GM18505 (cell line): ENCODE data around the gene SLC39A7.
"Not testable (repeated sequence)": the region's sequence is repeated elsewhere in the genome, so short reads cannot be mapped to it uniquely, and the experiment has no call there.

Source experiments
- ATAC-seq: cut with Tn5 transposase; IDR thresholded peaks from one replicate; pipeline ENCODE4 v1.9.1; 2021; ENCODE audit not compliant: unreplicated experiment
- POLR2A ChIP-seq: IDR thresholded peaks from 4 replicates; pipeline ENCODE4 v1.6.1; 2011; ENCODE audit warnings: borderline replicate concordance; ENCODE audit not compliant: insufficient read depth, insufficient read length; ENCODE audit errors: extremely low read depth

SLC39A7 gene

DNA sequence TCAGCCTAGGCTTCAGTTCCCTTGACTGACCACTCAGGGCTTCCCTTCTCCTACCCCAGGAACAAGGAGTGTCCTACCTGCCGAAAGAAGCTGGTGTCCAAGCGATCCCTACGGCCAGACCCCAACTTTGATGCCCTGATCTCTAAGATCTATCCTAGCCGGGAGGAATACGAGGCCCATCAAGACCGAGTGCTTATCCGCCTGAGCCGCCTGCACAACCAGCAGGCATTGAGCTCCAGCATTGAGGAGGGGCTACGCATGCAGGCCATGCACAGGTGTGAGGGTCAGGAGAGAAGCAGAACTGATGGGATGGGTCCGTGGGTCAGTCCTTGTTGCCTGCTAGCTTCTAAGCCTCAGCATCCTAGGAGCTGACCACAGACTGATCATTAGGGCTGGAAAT is 9.2 kb downstream of the SLC39A7 start:
- no peak for ATAC-seq
- no peak for TF ChIP-seq POLR2A

- ATAC-seq = no peak
- no peak for TF ChIP-seq POLR2A
These were observed 10.5 kb downstream of the SLC39A7 start for GRCh38 chr6:33211136-33211535.

DNA sequence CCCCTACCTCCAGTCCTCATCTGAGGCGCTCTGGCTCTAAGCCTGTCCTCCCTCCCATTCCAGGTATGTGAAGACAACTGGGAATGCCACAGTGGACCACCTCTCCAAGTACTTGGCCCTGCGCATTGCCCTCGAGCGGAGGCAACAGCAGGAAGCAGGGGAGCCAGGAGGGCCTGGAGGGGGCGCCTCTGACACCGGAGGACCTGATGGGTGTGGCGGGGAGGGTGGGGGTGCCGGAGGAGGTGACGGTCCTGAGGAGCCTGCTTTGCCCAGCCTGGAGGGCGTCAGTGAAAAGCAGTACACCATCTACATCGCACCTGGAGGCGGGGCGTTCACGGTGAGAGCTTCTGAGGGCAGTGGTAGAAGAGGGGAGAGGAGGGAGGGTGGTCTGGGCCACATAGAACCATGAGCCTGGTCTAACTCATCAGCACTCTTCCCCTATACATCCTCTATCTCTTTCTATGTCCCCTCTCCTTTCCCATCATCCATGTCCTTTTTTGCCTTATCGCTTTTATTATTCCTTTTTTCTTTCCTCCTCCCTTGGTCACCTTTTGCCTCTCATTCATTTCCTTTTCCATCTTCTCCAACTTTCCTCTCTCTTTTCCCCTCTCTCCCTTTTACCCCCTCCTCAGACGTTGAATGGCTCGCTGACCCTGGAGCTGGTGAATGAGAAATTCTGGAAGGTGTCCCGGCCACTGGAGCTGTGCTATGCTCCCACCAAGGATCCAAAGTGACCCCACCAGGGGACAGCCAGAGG is 11.2 kb downstream of the SLC39A7 start:
- no peak for TF ChIP-seq POLR2A
- no peak for ATAC-seq

DNA sequence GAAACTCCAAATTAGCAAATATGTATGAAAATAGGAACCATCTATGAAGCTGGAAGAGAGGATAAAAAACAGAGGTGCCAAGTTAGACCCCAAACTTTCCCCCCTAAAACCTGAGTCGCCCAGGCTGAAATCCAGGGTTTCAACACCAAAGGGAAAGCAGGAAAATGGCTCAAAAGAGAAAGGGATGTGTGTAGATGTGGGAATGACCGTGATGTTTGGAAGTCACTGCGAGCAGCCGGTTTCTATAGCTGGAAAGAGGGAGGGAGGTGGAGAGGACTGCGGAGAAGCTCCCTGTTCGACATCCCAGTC is 12.1 kb downstream of the SLC39A7 start:
- no peak for ATAC-seq
- TF ChIP-seq POLR2A = no peak

DNA sequence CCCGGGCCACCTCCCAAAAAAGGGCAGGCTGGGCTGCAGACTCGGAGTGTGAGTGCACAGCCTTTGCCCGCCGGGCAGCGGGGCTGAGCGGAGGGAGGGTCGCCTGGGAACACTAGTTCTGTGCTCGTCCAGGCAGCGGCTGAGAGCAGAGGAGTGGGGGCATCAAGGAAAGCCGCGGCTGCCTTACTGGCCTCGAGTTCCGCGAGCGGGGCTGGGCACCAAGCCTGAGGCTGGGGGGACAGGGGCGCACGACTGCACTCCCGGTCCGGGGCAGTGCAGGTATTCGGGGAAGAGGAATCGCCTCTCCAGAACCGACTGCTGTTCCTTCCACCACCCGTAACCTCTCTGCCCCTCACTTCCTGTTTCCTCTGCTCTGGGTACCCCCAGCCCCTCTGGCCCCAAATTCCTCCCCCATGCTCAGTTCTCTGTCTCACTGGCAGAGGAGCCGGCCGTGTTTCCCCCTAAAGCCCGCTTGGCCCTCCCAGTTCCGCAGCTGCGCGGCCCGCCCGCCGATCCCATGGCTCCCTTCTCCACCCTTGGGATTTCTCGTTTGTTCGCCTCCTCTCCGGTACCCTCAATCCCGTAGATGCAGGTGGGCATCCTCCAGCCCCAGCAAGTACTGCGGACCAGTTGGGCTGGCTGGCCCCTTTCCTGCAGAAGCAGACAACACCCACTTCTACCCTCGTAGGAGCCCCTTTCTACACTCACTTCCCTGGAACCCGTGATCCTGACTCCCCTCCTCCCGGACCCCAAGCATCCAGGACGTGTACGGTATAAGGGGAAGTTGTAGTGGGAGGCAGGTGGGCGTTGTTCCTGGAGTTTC is 12.7 kb downstream of the SLC39A7 start:
- no peak for TF ChIP-seq POLR2A
- no peak for ATAC-seq

- no peak for TF ChIP-seq POLR2A
- ATAC-seq = no peak
These were observed 13.3 kb downstream of the SLC39A7 start for GRCh38 chr6:33213989-33214335.

DNA sequence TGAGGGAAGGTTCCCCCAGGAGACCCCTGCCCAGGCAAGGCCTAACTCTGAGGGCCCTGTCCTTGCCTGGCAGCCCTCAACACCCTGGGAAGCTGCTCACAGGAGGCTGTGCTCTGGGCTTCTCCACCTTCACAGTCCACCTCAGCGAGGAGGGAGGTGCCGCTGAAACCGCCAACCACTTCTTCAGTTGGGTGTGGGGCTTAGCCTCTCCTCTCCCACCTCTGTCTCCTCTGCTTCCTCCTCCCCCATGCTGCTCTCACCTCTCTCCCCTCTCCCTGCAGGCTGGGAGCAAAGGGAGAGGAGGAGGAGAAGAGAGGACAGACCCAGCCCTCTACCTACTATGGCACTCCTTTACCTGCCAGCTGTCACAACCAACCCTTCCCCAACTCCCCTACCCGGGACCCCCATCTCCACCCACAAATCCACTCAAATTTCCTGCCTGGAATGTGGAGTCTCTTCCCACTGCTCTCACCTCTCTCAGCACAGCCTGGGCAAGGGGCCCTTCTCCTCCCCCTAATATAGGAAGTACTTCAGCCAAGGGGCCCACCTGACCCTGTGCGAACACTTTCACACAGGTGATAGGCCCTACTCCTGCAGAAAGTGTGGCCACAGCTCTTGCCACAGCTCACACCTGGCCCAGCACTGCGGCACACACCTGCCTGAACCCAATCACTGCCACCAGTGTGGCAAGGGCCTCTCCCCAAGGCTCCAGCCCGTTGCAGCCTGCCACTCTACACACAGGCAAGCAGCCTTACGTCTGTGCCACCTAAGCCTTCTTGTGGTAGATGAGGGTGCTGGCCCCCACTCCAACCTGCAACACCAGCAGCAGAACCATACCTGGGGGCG is 14.8 kb downstream of the SLC39A7 start:
- no peak for TF ChIP-seq POLR2A
- no peak for ATAC-seq

- no peak for TF ChIP-seq POLR2A
- ATAC-seq = no peak
These were observed 15.5 kb downstream of the SLC39A7 start for GRCh38 chr6:33216117-33216649.

DNA sequence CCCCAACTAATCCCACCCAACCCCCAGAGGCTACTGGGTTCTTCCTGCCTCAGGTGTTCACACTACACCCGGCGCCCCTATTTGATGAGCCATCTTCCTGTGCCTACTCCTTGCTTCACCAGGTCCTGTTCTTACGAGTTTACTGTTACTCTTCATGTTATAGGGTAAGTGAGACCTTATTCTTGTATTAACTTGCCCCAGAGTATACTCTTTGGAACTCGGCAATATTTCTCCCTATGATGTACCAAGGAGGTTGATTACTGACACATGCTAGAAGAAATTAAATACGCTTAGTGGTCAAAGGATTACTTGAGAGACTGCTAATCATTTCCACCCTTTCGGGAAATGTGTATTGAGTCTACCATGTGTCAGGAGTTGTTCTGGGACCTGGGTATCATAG is 16.6 kb downstream of the SLC39A7 start:
- no peak for TF ChIP-seq POLR2A
- no peak for ATAC-seq

DNA sequence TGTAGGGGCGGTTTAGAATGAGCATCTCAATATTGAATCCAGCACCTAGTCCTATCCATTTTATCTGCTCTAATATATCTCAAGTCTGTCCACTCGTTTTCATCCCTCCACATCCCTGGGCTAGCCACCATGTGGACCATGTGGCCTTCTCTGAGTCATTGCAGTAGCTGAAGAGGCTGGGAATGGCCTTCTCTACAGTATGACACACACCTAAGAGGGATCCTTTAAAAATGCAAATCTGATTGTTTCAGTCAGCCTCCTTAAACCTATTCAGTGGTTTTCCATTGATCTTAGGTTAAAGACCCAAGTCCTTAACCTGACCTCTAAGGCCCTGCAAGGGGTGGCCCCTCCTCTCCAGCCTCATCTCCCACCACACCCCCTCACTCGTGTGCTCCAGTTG is 17.0 kb downstream of the SLC39A7 start:
- no peak for TF ChIP-seq POLR2A
- no peak for ATAC-seq

DNA sequence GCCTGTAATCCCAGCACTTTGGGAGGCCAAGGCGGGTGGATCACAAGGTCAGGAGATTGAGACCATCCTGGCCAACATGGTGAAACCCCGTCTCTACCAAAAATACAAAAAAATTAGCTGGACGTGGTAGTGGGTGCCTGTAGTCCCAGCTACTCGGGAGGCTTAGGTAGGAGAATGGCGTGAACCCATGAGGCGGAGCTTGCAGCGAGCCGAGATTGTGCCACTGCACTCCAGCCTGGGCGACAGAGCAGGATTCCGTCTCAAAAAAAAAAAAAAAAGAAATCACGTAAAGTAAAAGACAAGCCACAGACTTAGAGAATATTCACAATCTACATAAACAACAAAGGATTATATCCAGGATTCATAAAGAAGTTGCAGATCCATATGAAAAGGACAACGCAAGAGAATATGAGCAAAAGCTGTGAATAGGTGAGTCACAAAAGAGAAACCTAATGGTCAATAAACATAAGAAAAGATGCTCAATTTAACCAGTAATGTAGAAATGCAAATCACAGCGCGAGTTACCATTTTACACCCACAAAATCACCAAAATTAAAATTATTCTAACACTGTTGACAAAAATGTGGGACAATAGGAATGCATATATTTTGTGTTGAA is 25.9 kb downstream of the SLC39A7 start:
- ATAC-seq = not testable (repeated sequence)

GRCh38 chr6:33235221-33235634 is 34.6 kb downstream of the SLC39A7 start:
- TF ChIP-seq POLR2A = no peak
- no peak for ATAC-seq

GRCh38 chr6:33236328-33236727 is 35.7 kb downstream of the SLC39A7 start:
- no peak for ATAC-seq

More at GRCh38 chr6:33236328-33236727, 35.7 kb downstream of the SLC39A7 start:
- no peak for TF ChIP-seq POLR2A
